Measurements from ENCODE around the gene GUCY2C. TPM values are rescaled to one million over a fixed set of nuclear protein-coding genes. Genes with fewer than 3 reads are reported as not detected.

The GUCY2C gene
- total RNA-seq, 1 donor from 2014 or later, result not detected

DNA sequence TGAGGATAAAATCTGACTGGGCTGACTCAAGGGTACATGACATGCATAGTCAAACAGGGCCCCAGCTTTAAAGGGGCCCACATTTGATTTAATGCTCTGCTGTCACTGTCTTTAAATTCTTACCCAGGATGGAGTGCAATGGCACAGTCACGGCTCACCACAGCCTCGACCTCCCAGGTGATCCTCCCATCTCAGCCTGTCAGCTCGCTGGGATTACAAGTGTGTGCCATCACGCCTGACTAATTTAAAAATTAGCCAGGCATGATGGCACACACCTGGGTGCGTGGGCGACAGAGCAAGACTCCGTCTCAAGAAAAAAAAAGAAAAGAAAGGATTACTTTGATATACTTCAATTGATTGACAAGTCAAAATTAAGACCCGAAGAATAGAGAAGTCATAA lies 119.5 kb downstream of the GUCY2C start:
- intact Hi-C loops (cut with micrococcal nuclease), result no loop called here

DNA sequence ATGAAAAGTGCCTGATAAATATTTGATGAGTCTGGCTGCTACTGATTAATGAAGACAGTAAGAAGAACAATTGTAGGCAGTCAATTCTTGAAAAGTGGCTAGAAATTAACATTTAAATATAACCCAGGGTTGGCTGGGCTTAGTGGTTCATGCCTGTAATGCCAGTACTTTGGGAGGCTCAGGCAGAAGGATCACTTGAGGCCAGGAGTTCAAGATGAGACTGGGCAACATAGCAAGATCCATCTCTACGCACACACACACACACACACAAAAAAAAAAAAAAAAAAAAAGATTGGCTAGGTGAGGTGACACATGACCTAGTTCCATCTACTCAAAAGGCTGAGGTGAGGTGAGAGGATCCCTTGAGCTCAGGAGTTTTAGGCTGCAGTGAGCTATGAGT lies 120.8 kb downstream of the GUCY2C start:
- intact Hi-C loops (cut with micrococcal nuclease), result no loop called here

DNA sequence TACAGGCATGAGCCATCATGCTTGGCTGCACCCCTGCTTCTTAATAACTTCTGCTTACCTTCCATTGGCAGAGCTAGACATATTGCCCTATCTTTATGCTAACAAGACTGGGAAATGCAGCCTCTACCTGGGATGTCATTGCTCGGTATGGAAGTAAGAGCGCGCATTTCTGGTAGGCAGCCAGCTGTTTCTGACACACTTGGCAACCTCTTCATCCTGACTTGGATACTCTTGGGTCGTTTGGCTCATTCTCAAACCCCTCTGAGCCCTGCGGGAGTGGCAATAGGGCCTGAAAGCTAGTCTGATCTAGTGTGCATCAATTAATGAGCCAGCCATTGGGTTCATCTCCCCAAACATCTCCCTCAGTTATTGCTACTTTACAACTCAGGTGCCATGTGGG lies 123.3 kb downstream of the GUCY2C start:
- intact Hi-C loops (cut with micrococcal nuclease), result no loop called here

DNA sequence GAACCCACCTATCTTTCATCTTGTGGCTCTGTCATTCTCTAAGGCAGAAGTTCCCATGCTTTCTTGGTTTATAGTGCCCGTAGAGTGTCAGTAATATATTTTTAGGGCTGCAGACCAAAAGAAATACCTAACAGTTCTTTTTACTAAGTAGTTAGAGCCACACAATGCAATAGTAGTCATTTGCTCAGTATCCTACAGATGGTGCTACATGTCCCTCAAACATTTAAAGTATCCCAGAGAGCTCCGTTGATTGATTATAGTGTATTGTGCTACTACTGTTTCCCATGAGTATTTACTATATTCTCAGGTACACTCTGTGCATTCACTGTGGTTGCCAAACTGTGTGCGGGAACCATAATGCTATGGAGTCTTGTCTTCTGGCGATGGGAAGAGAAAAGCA lies 124.0 kb downstream of the GUCY2C start:
- intact Hi-C loops (cut with micrococcal nuclease), result no loop called here

DNA sequence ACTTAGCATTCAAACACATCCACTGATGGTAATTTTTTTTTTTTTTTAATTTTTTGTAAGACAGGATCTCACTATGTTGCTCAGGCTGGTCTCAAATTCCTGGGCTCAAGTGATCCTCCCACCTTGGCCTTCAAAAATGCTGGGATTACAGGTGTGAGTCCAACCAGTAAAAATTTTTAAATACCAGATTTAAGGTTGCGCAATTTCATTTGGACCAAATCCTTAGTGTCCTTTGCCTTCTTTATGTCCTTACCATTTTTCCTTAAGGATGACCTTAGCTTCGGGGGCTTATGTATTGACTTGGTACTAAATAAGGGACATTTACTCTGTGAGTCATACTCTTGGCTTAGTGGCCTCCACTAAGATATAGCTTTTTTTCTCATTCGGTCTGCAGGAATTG lies 124.6 kb downstream of the GUCY2C start:
- intact Hi-C loops (cut with micrococcal nuclease), result no loop called here

DNA sequence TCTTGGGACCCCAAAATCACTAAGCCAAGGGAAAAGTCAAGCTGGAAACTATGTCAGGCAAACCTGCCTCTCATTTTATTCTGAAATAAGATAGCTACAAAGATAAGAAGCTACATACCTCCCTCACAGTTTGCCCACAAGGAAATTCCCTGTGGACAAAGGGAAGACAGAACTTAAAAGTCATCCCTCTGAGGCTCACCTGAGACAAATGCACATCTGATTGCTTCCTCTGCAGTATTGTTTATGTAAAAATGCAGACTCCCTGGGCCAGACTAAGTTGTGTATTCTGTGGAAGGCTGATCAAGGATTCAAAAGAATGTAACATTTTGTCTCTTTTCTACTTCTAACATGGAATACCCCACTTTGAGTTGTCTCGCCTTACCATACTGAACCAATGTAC lies 126.2 kb downstream of the GUCY2C start:
- intact Hi-C loops (cut with micrococcal nuclease), result no loop called here

DNA sequence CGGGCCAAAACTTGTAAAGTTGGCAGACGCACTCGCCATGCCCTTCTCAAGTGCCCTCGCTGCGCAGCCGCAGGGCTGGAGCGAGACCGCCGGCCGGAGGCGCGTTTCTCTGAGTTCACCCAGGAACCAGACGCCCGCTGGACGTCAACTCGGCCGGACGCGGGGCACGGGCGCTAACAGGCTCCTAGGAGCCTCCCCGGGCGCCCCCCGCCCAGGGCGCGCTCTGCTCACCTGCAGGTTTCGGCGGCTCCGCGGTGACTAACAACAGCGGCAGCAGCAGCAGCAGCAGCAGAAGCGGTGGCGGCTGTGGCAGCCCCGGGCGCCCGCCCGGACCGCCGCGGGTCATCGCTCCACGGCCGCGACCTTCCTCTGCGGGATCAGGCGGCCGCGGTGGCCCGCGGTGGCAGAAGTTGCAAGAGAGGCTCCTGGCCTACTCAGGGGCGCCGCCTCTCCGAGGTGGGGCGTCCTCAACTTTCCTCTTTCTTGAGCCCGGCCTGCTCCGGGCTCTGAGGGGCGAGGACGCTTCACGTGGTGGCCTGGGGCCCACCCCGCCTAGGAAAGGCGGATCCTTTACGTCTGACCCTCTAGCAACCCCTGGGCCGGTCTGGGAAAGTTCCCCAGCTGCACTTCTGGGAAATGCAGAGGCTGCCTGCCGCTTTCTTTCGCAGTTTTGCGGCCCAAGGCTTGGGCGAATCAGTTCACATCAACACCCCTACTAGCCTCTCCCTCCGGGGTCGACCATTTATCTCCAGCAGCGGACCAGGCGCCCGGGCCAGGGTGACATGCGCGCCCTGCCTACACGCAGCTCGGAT lies 128.8 kb downstream of the GUCY2C start, which contains the start of gene PLBD1:
TSS of gene PLBD1 (minus strand) at position 533 of the 812 bp plus-strand sequence. CDS start at position 346, 187 bp downstream.
- intact Hi-C loops (cut with micrococcal nuclease), result loop anchor here (5.0 kb wide), 1 partner anchor 520 kb away; no protein-coding TSS in a partner anchor

DNA sequence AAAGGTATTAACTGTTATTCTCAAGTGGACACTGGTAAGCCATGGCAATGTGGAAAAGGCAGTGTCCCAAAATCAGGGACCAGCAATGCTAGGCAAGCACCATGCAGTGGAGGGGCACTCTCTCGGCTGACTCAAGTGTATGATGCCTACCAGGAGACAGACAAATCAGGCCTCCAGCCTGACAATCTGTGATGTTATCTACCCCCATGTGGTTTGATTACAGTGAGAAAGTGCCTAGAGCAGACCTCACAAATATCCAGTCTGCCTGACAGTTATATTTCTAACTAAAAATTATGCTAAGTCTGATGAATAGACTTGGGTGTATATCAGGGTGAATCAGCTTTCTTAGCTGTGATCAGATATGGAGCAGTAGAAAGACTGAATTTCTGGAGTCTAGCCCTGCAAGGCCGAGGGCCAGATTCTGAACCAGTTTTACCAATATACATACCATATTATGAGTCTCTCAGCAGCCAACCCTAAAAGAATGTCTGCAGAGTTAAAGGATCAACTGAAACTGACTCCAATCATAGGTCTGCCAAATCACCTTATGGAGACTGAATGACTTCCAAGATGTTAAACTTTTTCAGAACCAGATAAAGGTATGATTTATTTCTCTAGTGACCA lies 132.0 kb downstream of the GUCY2C start:
- intact Hi-C loops (cut with micrococcal nuclease), result no loop called here

DNA sequence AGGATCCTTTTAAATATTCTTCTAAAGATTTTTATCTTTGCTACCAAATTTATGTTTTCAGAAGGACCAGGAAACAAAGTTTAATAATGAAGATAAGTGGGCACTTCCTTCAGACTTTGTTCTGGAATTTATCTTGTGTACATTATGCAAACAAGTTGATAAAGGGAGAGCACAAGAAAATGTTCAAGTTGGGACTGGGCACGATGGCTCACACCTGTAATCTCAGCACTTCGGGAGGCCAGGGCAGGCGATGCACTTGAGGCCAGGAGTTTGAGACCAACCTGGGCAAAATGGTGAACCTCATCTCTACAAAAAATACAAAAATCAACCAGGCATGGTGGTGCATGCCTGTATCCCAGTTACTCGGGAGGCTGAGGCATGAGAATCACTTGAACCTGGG lies 133.4 kb downstream of the GUCY2C start:
- intact Hi-C loops (cut with micrococcal nuclease), result no loop called here

Other genes starting within 250 kb of the GUCY2C start
- not detected in 2 replicates for gene PLBD1, start 128.7 kb downstream of the GUCY2C start, total RNA-seq
- gene WBP11, start 106.9 kb upstream of the GUCY2C start, total RNA-seq, result 86.5 and 93.6 TPM in 2 replicates
- 1.2 and 1.8 TPM in 2 replicates for gene C12orf60, start 107.1 kb upstream of the GUCY2C start, total RNA-seq
- not detected in 2 replicates for gene SMCO3, start 117.6 kb upstream of the GUCY2C start, total RNA-seq
- gene ART4, start 146.9 kb upstream of the GUCY2C start, total RNA-seq, result not detected in 2 replicates
- 0.25 TPM in 1 of 2 replicates, not detected in the other for gene MGP, start 189.3 kb upstream of the GUCY2C start, total RNA-seq
- gene ERP27, start 241.9 kb upstream of the GUCY2C start, total RNA-seq, result 10.5 and 11.9 TPM in 2 replicates